ENCODE measurements around the gene ASTN2. TPM values are rescaled to one million over a fixed set of nuclear protein-coding genes. Genes with fewer than 3 reads are reported as not detected.

Gene ASTN2
- total RNA-seq, 1 donor from 2014 or later = 0.53 TPM

GRCh38 chr9:116465576-116466270 lies 949.1 kb downstream of the ASTN2 start:
- no peak for TF ChIP-seq CTCF (IDR thresholded peaks at IDR 0.05; ENCODE audit: insufficient read depth, low read length, severe bottlenecking)
- FAIRE-seq (peak; percentile 55), DNase-seq (ENCODE audit: low read depth) (no peak)
- Histone ChIP-seq H3K36me3 (ENCODE audit: control insufficient read depth, insufficient read depth, low read length) (no peaks in the 10 kb centered on the region), H3K4me3 (ENCODE audit: low read depth, low read length) (no peak overlapping the region), H3K27me3 (ENCODE audit: control insufficient read depth, insufficient read depth, low read length) (no peaks in the 10 kb centered on the region)

- no peak for TF ChIP-seq CTCF (IDR thresholded peaks at IDR 0.05; ENCODE audit: insufficient read depth, low read length, severe bottlenecking)
- FAIRE-seq (no peak), DNase-seq (ENCODE audit: low read depth) (no peak)
- Histone ChIP-seq H3K4me3 (ENCODE audit: low read depth, low read length) (no peak overlapping the region), H3K36me3 (ENCODE audit: control insufficient read depth, insufficient read depth, low read length) (no peaks in the 10 kb centered on the region), H3K27me3 (ENCODE audit: control insufficient read depth, insufficient read depth, low read length) (no peaks in the 10 kb centered on the region)
Observed at GRCh38 chr9:116464987-116465571, 949.8 kb downstream of the ASTN2 start.

- no peak for TF ChIP-seq CTCF (IDR thresholded peaks at IDR 0.05; ENCODE audit: insufficient read depth, low read length, severe bottlenecking)
- no peak for FAIRE-seq
- DNase-seq (ENCODE audit: low read depth) = no peak
Observed at GRCh38 chr9:116464423-116464822, 950.4 kb downstream of the ASTN2 start.

GRCh38 chr9:116461632-116462031 lies 953.2 kb downstream of the ASTN2 start:
- Histone ChIP-seq H3K4me3 (ENCODE audit: low read depth, low read length) (no peak overlapping the region), H3K27me3 (ENCODE audit: control insufficient read depth, insufficient read depth, low read length) (no peaks in the 10 kb centered on the region), H3K36me3 (ENCODE audit: control insufficient read depth, insufficient read depth, low read length) (no peaks in the 10 kb centered on the region)
- TF ChIP-seq CTCF (IDR thresholded peaks at IDR 0.05; ENCODE audit: insufficient read depth, low read length, severe bottlenecking) = no peak
- FAIRE-seq (peak; percentile 47), DNase-seq (ENCODE audit: low read depth) (no peak)

More at GRCh38 chr9:116464423-116464822, 950.4 kb downstream of the ASTN2 start:
- Histone ChIP-seq H3K27me3 (ENCODE audit: control insufficient read depth, insufficient read depth, low read length) (no peaks in the 10 kb centered on the region), H3K4me3 (ENCODE audit: low read depth, low read length) (no peak overlapping the region), H3K36me3 (ENCODE audit: control insufficient read depth, insufficient read depth, low read length) (no peaks in the 10 kb centered on the region)

GRCh38 chr9:116460026-116460425 lies 954.8 kb downstream of the ASTN2 start:
- no peaks in the 10 kb centered on the region for H3K36me3 ChIP-seq (ENCODE audit: control insufficient read depth, insufficient read depth, low read length)
- FAIRE-seq (no peak), DNase-seq (ENCODE audit: low read depth) (no peak)
- no peak overlapping the region for H3K4me3 ChIP-seq (ENCODE audit: low read depth, low read length)
- H3K27me3 ChIP-seq (ENCODE audit: control insufficient read depth, insufficient read depth, low read length) = no peaks in the 10 kb centered on the region
- no peak for TF ChIP-seq CTCF (IDR thresholded peaks at IDR 0.05; ENCODE audit: insufficient read depth, low read length, severe bottlenecking)

All from bronchial epithelial cell (primary cell).